Transverse colon (tissue), 4 donors: ENCODE results near the gene TTLL5. TPM values are rescaled to one million over a fixed set of nuclear protein-coding genes. Genes with fewer than 3 reads are reported as not detected.
"Not testable (repeated sequence)": the region's sequence is repeated elsewhere in the genome, so short reads cannot be mapped to it uniquely, and the experiment has no call there.

Source experiments
- DNase-seq: peaks from one replicate; pipeline ENCODE4 v3.0.0-alpha.2; 2019
- H3K27ac ChIP-seq, 4 donors: fragments of 200-600 bp; sonication (generic); 2 replicates each; pipeline ENCODE4 v1.5.1; 2016 to 2018; ENCODE audit warnings: inconsistent platforms in 4 of 4
- H3K27me3 ChIP-seq: fragments of 200-600 bp; sonication (generic); 2 replicates; pipeline ENCODE4 v1.5.1; 2017; ENCODE audit warnings: inconsistent platforms
- H3K36me3 ChIP-seq, 4 donors: fragments of 200-600 bp; sonication (generic); 2 replicates each; pipeline ENCODE4 v1.5.1; 2017 to 2019; ENCODE audit warnings: inconsistent platforms in 4 of 4
- H3K4me1 ChIP-seq, 4 donors: fragments of 200-600 bp; sonication (generic); 2 replicates each; pipeline ENCODE4 v1.5.1; 2017 to 2020; ENCODE audit warnings: inconsistent platforms in 4 of 4
- H3K4me3 ChIP-seq, 4 donors: fragments of 200-600 bp; sonication (generic); 1 replicate in 1 of 4; 2 replicates in 3 of 4; pipeline versions ENCODE4 v1.5.1 to v1.6.1; 2017 to 2019; ENCODE audit warnings: inconsistent platforms in 4 of 4
- H3K9me3 ChIP-seq, 2 donors: fragments of 200-600 bp; sonication (generic); 2 replicates each; pipeline ENCODE4 v1.5.1; 2017 to 2019; ENCODE audit warnings: inconsistent platforms in 2 of 2
- CTCF ChIP-seq, 5 experiments: fragments of 200-600 bp in 3 of 5; fragments of 450-650 bp in 2 of 5; sonication (generic) in 3 of 5; IDR thresholded peaks; 1 replicate in 2 of 5; 2 replicates in 3 of 5; pipeline ENCODE4 v1.5.1; 2016 to 2017; ENCODE audit warnings: antibody characterized with exemption in 5 of 5, inconsistent platforms in 3 of 5, mild to moderate bottlenecking in 2 of 5, moderate library complexity in 1 of 5
- EP300 ChIP-seq: sonication (generic); formaldehyde crosslinking; IDR thresholded peaks from one replicate; pipeline ENCODE4 v1.6.1; 2017; ENCODE audit warnings: antibody characterized with exemption, low read depth
- POLR2A ChIP-seq: fragments of 450-650 bp; IDR thresholded peaks from one replicate; pipeline ENCODE4 v1.6.1; 2016; ENCODE audit warnings: antibody characterized with exemption, mild to moderate bottlenecking, moderate library complexity
- POLR2AphosphoS5 ChIP-seq, 3 donors: sonication (generic); formaldehyde crosslinking; IDR thresholded peaks; one replicate each; pipeline ENCODE4 v1.6.1; 2016; ENCODE audit warnings: antibody characterized with exemption in 3 of 3
- WGBS, 2 donors: methylation state at CpG; one replicate each; pipeline ENCODE4 v1.1.5; 2018; ENCODE audit warnings: low coverage in 1 of 2; 5-methylcytosine and 5-hydroxymethylcytosine counted together
- in situ Hi-C, 4 donors: fragments of 200-750 bp; cut with MboI; loops; one replicate each; pipeline versions ENCODE4 v1.15.0 to v1.15.1; 2017; ENCODE audit warnings: low sequenced_read_pairs in 3 of 4, low pct_ligation_motif_present in 1 of 4, low pct_unique_long_range_greater_than_20kb in 1 of 4
- intact Hi-C: fragments of 100-400 bp; cut with DNase I; formaldehyde crosslinking; loops from one replicate; pipeline ENCODE4 v1.15.1; 2023; ENCODE audit warnings: low total_unique reads
- total RNA-seq, 4 donors: library from RNA; depleted of rRNA; stranded (reverse); fragments of >200 nt; gene quantifications; one replicate each; pipeline ENCODE4 v1.1.0, GENCODE V29; 2016

TTLL5 gene
- total RNA-seq, 4 donors from 2014 or later: 16.1 to 264 (median 40.8) TPM

- intact Hi-C loops (no loop called here), in situ Hi-C loops (no loop called here)
- Histone ChIP-seq H3K4me1 (peaks cover 0 to 7% (median under 1%) of the 10 kb centered on the region in 4 donors), H3K4me3 (no peak overlapping the region), H3K27ac (no peak overlapping the region), H3K27me3 (no peaks in the 10 kb centered on the region), H3K9me3 (no peaks in the 10 kb centered on the region), H3K36me3 (no peaks in the 10 kb centered on the region)
- TF ChIP-seq POLR2A (no peak), POLR2AphosphoS5 (IDR thresholded peaks at IDR 0.05) (no peak), EP300 (no peak), CTCF (IDR thresholded peaks at IDR 0.05) (no peak)
- WGBS, 2 donors: 60 to 65% methylated on average over 1 of the region's 1 CpG
- no peak for DNase-seq
Observed at GRCh38 chr14:75917946-75918335, 256.9 kb downstream of the TTLL5 start.

GRCh38 chr14:75920421-75920820, 259.4 kb downstream of the TTLL5 start:
- H3K27me3 ChIP-seq, H3K4me1 ChIP-seq, DNase-seq, intact Hi-C loops, in situ Hi-C loops, H3K9me3 ChIP-seq, H3K4me3 ChIP-seq, H3K36me3 ChIP-seq, H3K27ac ChIP-seq: not testable (repeated sequence)
- WGBS, 2 donors: 96 to 100% methylated on average over 1 to 4 of the region's 4 CpGs

- 95% methylated on average over 13 of the region's 54 CpGs; no CpG with 5 or more reads in 1 of the 2 donors for WGBS, 2 donors
- H3K27ac ChIP-seq, H3K4me3 ChIP-seq, in situ Hi-C loops, H3K9me3 ChIP-seq, H3K27me3 ChIP-seq, H3K36me3 ChIP-seq, H3K4me1 ChIP-seq, intact Hi-C loops, DNase-seq: not testable (repeated sequence)
Observed at GRCh38 chr14:75925141-75925840, 264.2 kb downstream of the TTLL5 start.

- in situ Hi-C loops (no loop called here), intact Hi-C loops (no loop called here)
- TF ChIP-seq POLR2AphosphoS5 (IDR thresholded peaks at IDR 0.05) (no peak), POLR2A (no peak), EP300 (no peak), CTCF (IDR thresholded peaks at IDR 0.05) (no peak)
- Histone ChIP-seq H3K4me3 (no peak overlapping the region), H3K4me1 (no peaks in the 10 kb centered on the region), H3K36me3 (no peaks in the 10 kb centered on the region), H3K27ac (no peak overlapping the region), H3K27me3 (no peaks in the 10 kb centered on the region), H3K9me3 (no peaks in the 10 kb centered on the region)
- 89 to 90% methylated on average over 4 of the region's 4 CpGs for WGBS, 2 donors
- no peak for DNase-seq
Observed at GRCh38 chr14:75926431-75927115, 265.5 kb downstream of the TTLL5 start.

- no peaks in the 10 kb centered on the region for H3K9me3 ChIP-seq
- H3K27ac ChIP-seq: no peak overlapping the region
- intact Hi-C loops (no loop called here), in situ Hi-C loops (no loop called here)
- no peaks in the 10 kb centered on the region for H3K27me3 ChIP-seq
- no peak for DNase-seq
- 76 to 92% methylated on average over 3 to 6 of the region's 6 CpGs for WGBS, 2 donors
- H3K36me3 ChIP-seq: no peaks in the 10 kb centered on the region
- H3K4me3 ChIP-seq: no peak overlapping the region
- H3K4me1 ChIP-seq: no peaks in the 10 kb centered on the region
- TF ChIP-seq EP300 (no peak), POLR2AphosphoS5 (IDR thresholded peaks at IDR 0.05) (no peak), POLR2A (no peak), CTCF (IDR thresholded peaks at IDR 0.05) (no peak)
Observed at GRCh38 chr14:75927564-75928087, 266.6 kb downstream of the TTLL5 start.
